ENCODE measurements around the gene NKAIN1.
"Not testable (repeated sequence)": the region's sequence is repeated elsewhere in the genome, so short reads cannot be mapped to it uniquely, and the experiment has no call there.

Gene NKAIN1

DNA sequence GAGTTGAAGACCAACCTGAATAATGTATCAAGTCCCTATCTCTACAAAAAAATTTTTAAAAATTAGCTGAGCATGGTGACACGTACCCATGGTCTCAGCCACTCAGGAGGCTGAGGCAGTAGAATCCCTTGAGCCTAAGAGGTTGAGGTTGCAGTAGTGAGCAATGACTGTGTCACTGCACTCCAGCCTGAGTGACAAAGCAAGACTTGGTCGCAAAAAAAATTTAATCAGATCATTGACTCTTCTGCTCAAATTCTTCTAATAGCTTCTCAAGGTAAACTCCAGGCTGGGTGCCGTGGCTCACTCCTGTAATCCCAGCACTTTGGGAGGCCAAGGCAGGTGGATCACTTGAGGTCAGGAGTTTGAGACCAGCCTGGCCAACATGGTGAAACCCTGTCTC is 88.3 kb downstream of the NKAIN1 start:
- peak overlapping the region; percentile 98 for H3K27ac ChIP-seq
- CTCF ChIA-PET = interaction anchor here (0.7 to 1.8 kb wide), 2 partner anchors 33 to 83 kb away, joined by 3 to 5 read pairs; no protein-coding TSS in a partner anchor
- DNase-seq (ENCODE audit: low spot score) = no peak
- TF ChIP-seq, protein P1, sequence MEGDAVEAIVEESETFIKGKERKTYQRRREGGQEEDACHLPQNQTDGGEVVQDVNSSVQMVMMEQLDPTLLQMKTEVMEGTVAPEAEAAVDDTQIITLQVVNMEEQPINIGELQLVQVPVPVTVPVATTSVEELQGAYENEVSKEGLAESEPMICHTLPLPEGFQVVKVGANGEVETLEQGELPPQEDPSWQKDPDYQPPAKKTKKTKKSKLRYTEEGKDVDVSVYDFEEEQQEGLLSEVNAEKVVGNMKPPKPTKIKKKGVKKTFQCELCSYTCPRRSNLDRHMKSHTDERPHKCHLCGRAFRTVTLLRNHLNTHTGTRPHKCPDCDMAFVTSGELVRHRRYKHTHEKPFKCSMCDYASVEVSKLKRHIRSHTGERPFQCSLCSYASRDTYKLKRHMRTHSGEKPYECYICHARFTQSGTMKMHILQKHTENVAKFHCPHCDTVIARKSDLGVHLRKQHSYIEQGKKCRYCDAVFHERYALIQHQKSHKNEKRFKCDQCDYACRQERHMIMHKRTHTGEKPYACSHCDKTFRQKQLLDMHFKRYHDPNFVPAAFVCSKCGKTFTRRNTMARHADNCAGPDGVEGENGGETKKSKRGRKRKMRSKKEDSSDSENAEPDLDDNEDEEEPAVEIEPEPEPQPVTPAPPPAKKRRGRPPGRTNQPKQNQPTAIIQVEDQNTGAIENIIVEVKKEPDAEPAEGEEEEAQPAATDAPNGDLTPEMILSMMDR (conservative IDR thresholded peaks at IDR 0.05; ENCODE audit: low read depth) = no peak
- POLR2A ChIA-PET (ENCODE audit: low non-redundant PET) = no interaction called here

GRCh38 chr1:31148409-31148808 is 91.3 kb downstream of the NKAIN1 start:
- CTCF ChIA-PET = no interaction called here
- POLR2A ChIA-PET (ENCODE audit: low non-redundant PET) = no interaction called here
- TF ChIP-seq, protein P1 (conservative IDR thresholded peaks at IDR 0.05; ENCODE audit: low read depth) = no peak
- DNase-seq (ENCODE audit: low spot score) = no peak
- peak overlapping the region; percentile 60 for H3K27ac ChIP-seq

- DNase-seq (ENCODE audit: low spot score) = no peak
- no peak overlapping the region for H3K27ac ChIP-seq
- ChIA-PET CTCF (no interaction called here), POLR2A (ENCODE audit: low non-redundant PET) (no interaction called here)
- TF ChIP-seq, protein P1 (conservative IDR thresholded peaks at IDR 0.05; ENCODE audit: low read depth) = no peak
Measured at GRCh38 chr1:31145648-31146047, 94.0 kb downstream of the NKAIN1 start.

DNA sequence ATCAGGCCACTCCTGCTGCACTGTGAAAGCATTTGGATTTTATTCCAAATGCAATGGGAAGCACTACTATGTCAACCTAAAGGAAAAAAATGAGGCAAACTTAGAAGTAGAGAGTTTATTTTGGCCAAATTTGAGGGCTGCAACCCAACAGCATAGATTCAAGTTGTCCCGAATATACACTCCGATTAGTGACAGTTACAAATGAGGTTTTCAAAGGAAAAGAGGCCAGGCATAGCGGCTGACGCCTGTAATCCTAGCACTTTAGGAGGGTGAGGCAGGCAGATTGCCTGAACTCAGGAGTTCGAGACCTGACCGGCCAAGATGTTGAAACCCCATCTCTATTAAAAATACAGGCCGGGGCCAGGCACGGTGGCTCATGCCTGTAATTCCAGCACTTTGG is 95.2 kb downstream of the NKAIN1 start:
- TF ChIP-seq, protein P1 (conservative IDR thresholded peaks at IDR 0.05; ENCODE audit: low read depth) = no peak
- ChIA-PET CTCF (no interaction called here), POLR2A (ENCODE audit: low non-redundant PET) (no interaction called here)
- DNase-seq (ENCODE audit: low spot score) = no peak
- no peak overlapping the region for H3K27ac ChIP-seq

DNA sequence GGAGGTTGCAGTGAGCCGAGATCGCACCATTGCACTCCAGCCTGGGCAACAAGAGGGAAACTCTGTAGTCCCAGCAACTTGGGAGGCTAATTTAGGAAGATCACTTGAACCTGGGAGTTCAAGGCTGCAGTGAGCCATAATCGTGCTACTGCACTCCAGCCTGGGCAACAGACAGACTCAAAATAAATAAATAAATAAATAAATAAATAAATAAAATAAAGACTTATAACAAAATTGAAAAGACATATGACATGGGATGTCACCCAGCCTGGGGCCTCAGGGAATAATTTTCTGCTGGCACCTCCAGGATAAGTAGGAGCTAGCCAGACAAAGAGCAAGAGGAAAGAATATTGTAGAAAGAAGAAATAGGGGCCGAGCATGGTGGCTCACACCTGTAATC is 96.2 kb downstream of the NKAIN1 start:
- TF ChIP-seq, protein P1 (conservative IDR thresholded peaks at IDR 0.05; ENCODE audit: low read depth) = no peak
- no peak overlapping the region for H3K27ac ChIP-seq
- POLR2A ChIA-PET (ENCODE audit: low non-redundant PET) = no interaction called here
- CTCF ChIA-PET = no interaction called here
- no peak for DNase-seq (ENCODE audit: low spot score)

DNA sequence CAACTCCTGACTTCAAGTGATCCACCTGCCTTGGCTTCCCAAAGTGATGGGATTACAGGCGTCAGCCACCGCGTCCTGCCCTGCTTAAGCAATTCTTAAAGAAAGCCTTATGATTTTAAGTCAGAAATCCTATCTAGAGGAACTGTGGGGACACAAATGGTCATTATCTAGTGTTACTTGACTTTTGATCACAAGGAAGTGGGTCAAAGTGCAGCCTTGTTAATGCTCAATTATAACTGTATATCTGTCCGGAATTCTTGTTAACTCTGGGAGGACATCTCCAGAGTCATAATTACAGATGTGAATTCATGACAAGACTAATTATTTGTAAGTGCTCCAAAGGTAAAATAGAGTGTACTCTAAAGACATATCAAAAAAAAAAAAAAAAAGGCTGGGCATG is 97.3 kb downstream of the NKAIN1 start:
- no peak for DNase-seq (ENCODE audit: low spot score)
- POLR2A ChIA-PET (ENCODE audit: low non-redundant PET) = no interaction called here
- H3K27ac ChIP-seq = no peak overlapping the region
- CTCF ChIA-PET = interaction anchor here (0.6 kb wide), 1 partner anchor 123 kb away, joined by 3 read pairs; no protein-coding TSS in a partner anchor
- TF ChIP-seq, protein P1 (conservative IDR thresholded peaks at IDR 0.05; ENCODE audit: low read depth) = no peak

DNA sequence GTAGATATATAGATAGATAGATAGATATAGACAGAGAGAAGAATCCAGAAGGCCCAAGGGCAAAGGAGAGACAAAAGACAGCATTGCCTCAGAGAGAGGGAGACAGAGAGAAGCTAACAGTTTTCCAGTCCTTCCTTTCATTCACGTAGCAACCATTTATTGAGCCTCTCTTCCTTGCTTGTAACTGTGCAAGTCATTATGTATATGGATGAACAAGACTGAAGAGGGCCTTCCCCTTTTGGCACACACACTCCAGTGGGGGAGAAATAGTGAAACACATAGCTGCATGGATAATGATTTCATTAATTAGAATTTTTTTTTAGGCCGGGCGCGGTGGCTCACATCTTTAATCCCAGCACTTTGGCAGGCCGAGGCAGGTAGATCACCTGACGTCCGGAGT is 99.4 kb downstream of the NKAIN1 start:
- TF ChIP-seq, protein P1 (conservative IDR thresholded peaks at IDR 0.05; ENCODE audit: low read depth) = no peak

GRCh38 chr1:31138797-31139521 is 100.7 kb downstream of the NKAIN1 start:
- DNase-seq (ENCODE audit: low spot score); POLR2A ChIA-PET (ENCODE audit: low non-redundant PET); CTCF ChIA-PET; H3K27ac ChIP-seq: not testable (repeated sequence)

More for the DNA sequence above, 99.4 kb downstream of the NKAIN1 start:
- H3K27ac ChIP-seq = no peak overlapping the region
- no peak for DNase-seq (ENCODE audit: low spot score)
- ChIA-PET CTCF (no interaction called here), POLR2A (ENCODE audit: low non-redundant PET) (no interaction called here)

GRCh38 chr1:31137873-31138272 is 101.8 kb downstream of the NKAIN1 start:
- DNase-seq (ENCODE audit: low spot score); H3K27ac ChIP-seq: not testable (repeated sequence)
- ChIA-PET POLR2A (ENCODE audit: low non-redundant PET) (interaction anchor here (0.6 to 0.7 kb wide), 2 partner anchors 18 to 412 kb away, joined by 3 read pairs; no protein-coding TSS in a partner anchor), CTCF (interaction anchor here (0.7 kb wide), 2 partner anchors 48 to 163 kb away, joined by 4 to 5 read pairs; no protein-coding TSS in a partner anchor)

Data from RWPE1 (cell line).